Lung (tissue), 12 donors: ENCODE measurements around the gene PHGDH. TPM values are rescaled to one million over a fixed set of nuclear protein-coding genes. Genes with fewer than 3 reads are reported as not detected.
A peak's percentile ranks its signal among the peaks of the same experiment; 100 is the strongest.

Source experiments
- ATAC-seq: fragments of 200-7000 bp; cut with Tn5 transposase; one replicate; pipeline ENCODE4 v1.9.1; 2020; ENCODE audit warnings: moderate number of reproducible peaks; ENCODE audit not compliant: insufficient read depth, low FRiP score
- DNase-seq, 3 donors: peaks; one replicate each; pipeline ENCODE4 v3.0.0-alpha.2; 2013 to 2017
- H3K27ac ChIP-seq, 2 donors: one replicate each; pipeline ENCODE4 v1.5.1; 2013; ENCODE audit warnings: mild to moderate bottlenecking in 2 of 2, moderate library complexity in 2 of 2, control low read depth in 1 of 2, inconsistent platforms in 1 of 2, low read depth in 1 of 2, low read length in 1 of 2
- H3K27me3 ChIP-seq, 3 donors: one replicate each; pipeline ENCODE4 v1.5.1; 2013; ENCODE audit warnings: low read length in 2 of 3; ENCODE audit not compliant: control insufficient read depth in 3 of 3, insufficient read depth in 3 of 3
- H3K36me3 ChIP-seq, 4 donors: one replicate each; pipeline ENCODE4 v1.5.1; 2013; ENCODE audit warnings: low read length in 4 of 4, mild to moderate bottlenecking in 1 of 4, moderate library complexity in 1 of 4; ENCODE audit not compliant: control insufficient read depth in 4 of 4, insufficient read depth in 4 of 4
- H3K4me1 ChIP-seq, 5 donors: one replicate each; pipeline ENCODE4 v1.5.1; 2013; ENCODE audit warnings: low read length in 5 of 5, mild to moderate bottlenecking in 2 of 5, moderate library complexity in 1 of 5; ENCODE audit not compliant: control insufficient read depth in 5 of 5, insufficient read depth in 5 of 5
- H3K4me3 ChIP-seq: one replicate; pipeline ENCODE4 v1.5.1; 2013; ENCODE audit warnings: mild to moderate bottlenecking, control low read depth, moderate library complexity
- H3K9ac ChIP-seq, 2 donors: one replicate each; pipeline ENCODE4 v1.5.1; 2013; ENCODE audit warnings: low read length in 2 of 2, control low read depth in 1 of 2; ENCODE audit not compliant: insufficient read depth in 1 of 2
- H3K9me3 ChIP-seq, 4 donors: one replicate each; pipeline ENCODE4 v1.5.1; 2013; ENCODE audit warnings: low read length in 3 of 4, mild to moderate bottlenecking in 1 of 4, moderate library complexity in 1 of 4; ENCODE audit not compliant: control insufficient read depth in 4 of 4, insufficient read depth in 3 of 4
- CTCF ChIP-seq: IDR thresholded peaks from 2 replicates; pipeline ENCODE4 v1.5.1; 2012; ENCODE audit warnings: mild to moderate bottlenecking; ENCODE audit errors: control extremely low read depth, extremely low read depth
- WGBS, 2 donors: extraction: QIAGEN DNeasy Blood & Tissue Kit; methylation state at CpG; one replicate each; pipeline ENCODE4 v1.1.7; 2013; 5-methylcytosine and 5-hydroxymethylcytosine counted together
- polyA plus RNA-seq, 2 donors: library from polyadenylated mRNA; stranded (reverse); fragments of 200-250 nt; gene quantifications; one replicate each; pipeline ENCODE4 v1.2.1, GENCODE V29; 2013
- total RNA-seq, 2 donors: library from RNA; depleted of rRNA in 1 of 2; stranded (reverse); fragments of >200 nt in 1 of 2; gene quantifications; one replicate each; pipeline ENCODE4 v1.2.1, GENCODE V29; 2014 to 2021
- donor health status: control.
- donor health status: control.
- donor health status: Bipolar disorder and iron deficiency.
- donor health status: healthy.
- donor health status: DM: yes; HTN: yes; CAD: no.

The PHGDH gene
- total and polyA plus RNA-seq, 4 donors: 28.8 to 133 (median 34.2) TPM

DNA sequence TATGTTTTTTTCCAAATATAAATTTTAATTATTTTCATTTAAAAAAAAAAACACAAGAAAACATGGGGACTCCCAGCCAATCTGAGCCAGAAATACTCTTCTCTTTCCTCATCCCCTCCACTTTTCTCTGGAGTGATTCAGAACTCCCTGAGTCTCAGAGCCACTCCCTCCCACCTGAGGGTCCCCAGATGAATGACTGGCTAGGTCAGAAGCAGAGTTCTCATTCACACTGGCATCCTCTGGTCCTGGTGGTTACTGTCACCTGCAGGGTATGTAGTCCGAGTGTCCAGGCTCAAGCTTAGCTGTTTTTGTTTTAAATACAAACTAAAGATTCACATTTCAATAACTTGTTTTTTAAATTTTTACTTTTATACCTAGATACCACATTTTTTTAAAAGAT lies 50.7 kb downstream of the PHGDH start:
- Histone ChIP-seq H3K9me3 (peaks cover 0 to 4% (median 0%) of the 10 kb centered on the region in 4 donors), H3K27ac (no peak overlapping the region), H3K36me3 (no peaks in the 10 kb centered on the region), H3K4me1 (peaks cover 0 to 16% (median 3%) of the 10 kb centered on the region in 5 donors), H3K4me3 (no peak overlapping the region), H3K27me3 (no peaks in the 10 kb centered on the region), H3K9ac (no peak overlapping the region)
- TF ChIP-seq CTCF: no peak
- ATAC-seq (no peak), DNase-seq (no peak)
- WGBS, 2 donors: 85% methylated on average over 1 of the region's 1 CpG

- Histone ChIP-seq H3K27ac (no peak overlapping the region), H3K4me1 (peaks cover 0 to 16% (median 6%) of the 10 kb centered on the region in 5 donors), H3K36me3 (no peaks in the 10 kb centered on the region), H3K27me3 (no peaks in the 10 kb centered on the region), H3K4me3 (no peak overlapping the region), H3K9me3 (peaks cover 0 to 4% (median 0%) of the 10 kb centered on the region in 4 donors), H3K9ac (no peak overlapping the region)
- no peak for TF ChIP-seq CTCF
- DNase-seq: no peak
- no peak for ATAC-seq
- 79 to 91% methylated on average over 1 of the region's 1 CpG for WGBS, 2 donors
Observed at GRCh38 chr1:119762953-119763352, 51.2 kb downstream of the PHGDH start.

DNA sequence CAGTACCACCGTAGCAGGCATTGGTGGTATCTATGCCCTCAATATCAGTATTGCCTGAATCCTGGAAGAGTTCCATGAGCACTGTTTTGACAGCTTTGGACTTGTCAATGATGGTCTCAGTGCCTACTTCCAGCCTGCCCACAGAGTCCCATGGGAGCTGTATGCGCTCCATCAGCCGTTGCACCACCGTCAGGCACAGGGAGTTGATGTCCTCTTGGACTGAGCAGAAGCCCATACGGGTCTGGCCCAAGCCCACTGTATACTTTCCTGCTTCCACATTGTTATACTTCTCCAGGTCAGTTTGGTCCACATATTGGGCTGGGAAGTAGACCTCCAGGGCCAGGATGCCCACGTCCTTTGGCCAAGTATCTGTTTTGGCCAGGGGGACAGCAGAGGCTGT lies 52.5 kb downstream of the PHGDH start:
- no peak overlapping the region for H3K4me3 ChIP-seq
- 90 to 93% methylated on average over 6 of the region's 6 CpGs for WGBS, 2 donors
- no peaks in the 10 kb centered on the region for H3K36me3 ChIP-seq
- H3K9me3 ChIP-seq: peaks cover 0 to 4% (median 0%) of the 10 kb centered on the region in 4 donors
- no peak overlapping the region for H3K27ac ChIP-seq
- H3K9ac ChIP-seq: no peak overlapping the region
- no peak for DNase-seq
- TF ChIP-seq CTCF: no peak
- no peaks in the 10 kb centered on the region for H3K27me3 ChIP-seq
- no peak for ATAC-seq
- peaks cover 2 to 21% (median 7%) of the 10 kb centered on the region in 5 donors for H3K4me1 ChIP-seq

DNA sequence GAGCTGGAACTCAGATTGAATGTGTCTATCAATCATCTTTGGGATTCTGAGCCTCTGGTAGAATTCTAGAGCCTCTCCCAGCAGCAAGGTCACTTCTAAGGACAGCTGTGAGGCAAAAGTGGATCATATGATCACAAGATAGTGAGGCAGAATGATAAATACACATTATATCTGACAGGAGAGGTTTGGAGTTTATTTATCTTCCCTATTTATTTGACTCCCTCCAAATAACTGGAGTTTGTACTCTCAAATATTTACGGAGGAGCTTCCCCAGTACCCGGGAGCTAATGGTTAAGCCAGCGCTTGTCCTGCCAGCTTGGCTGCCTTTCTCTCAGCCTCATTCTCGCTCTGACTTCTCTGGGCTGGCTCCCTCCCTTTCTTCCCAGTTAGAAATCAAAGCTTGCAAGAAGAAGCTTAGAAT lies 54.6 kb downstream of the PHGDH start:
- Histone ChIP-seq H3K9me3 (peaks cover 0 to 4% (median 0%) of the 10 kb centered on the region in 4 donors), H3K27me3 (no peaks in the 10 kb centered on the region), H3K9ac (no peak overlapping the region), H3K4me1 (peaks cover 2 to 30% (median 16%) of the 10 kb centered on the region in 5 donors), H3K36me3 (no peaks in the 10 kb centered on the region), H3K4me3 (no peak overlapping the region), H3K27ac (peak overlapping the region in 1 of 2 donors; percentile 29)
- peak in 1 of 3 donors; percentile 52 for DNase-seq
- 45 to 79% methylated on average over 4 of the region's 4 CpGs for WGBS, 2 donors
- no peak for TF ChIP-seq CTCF
- no peak for ATAC-seq
